Astrocyte (in vitro differentiated cells and primary cell): Measurements from ENCODE around the gene HSF5.

Source experiments
- CTCF ChIP-seq: IDR thresholded peaks from 2 replicates; pipeline ENCODE4 v1.5.1; 2011; ENCODE audit warnings: low read depth, mild to moderate bottlenecking, inconsistent platforms, low read length, moderate library complexity; ENCODE audit not compliant: insufficient read depth
- EZH2 ChIP-seq: IDR thresholded peaks from 2 replicates; pipeline ENCODE4 v1.6.1; 2012; ENCODE audit warnings: mild to moderate bottlenecking, low read length, inconsistent platforms; ENCODE audit not compliant: insufficient read depth

- no peak for TF ChIP-seq EZH2
- no peak for TF ChIP-seq CTCF
These were observed 86.9 kb downstream of the HSF5 start for GRCh38 chr17:58401287-58401686.
